ENCODE results near the gene SLC6A9.

The SLC6A9 gene

DNA sequence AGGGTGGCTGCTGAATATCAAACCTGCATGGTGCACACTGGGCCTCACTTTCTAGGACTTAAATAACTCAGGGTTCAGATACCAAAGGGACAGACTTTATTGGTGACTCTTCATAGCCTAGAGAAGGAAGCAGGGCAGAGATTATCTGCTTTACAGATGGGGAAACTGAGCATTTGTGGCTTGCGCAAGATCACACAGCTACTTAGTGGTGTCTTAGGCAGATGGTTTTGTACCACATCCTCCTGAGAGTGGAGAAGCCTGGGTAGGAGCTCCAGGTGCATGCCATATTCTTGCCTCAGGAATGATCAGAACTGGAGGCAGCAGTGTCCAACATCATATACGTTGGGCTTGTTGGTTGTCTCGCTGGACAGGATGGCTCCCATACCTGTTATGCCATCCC, 68.3 kb downstream of the SLC6A9 start:
- Histone ChIP-seq H3K9me3 (ENCODE audit: insufficient read depth, low read depth, low read length) (no peaks in the 10 kb centered on the region), H3K4me1 (ENCODE audit: insufficient read depth, low read length) (no peaks in the 10 kb centered on the region), H3K27ac (ENCODE audit: low read depth, low read length) (no peak overlapping the region), H3K36me3 (ENCODE audit: insufficient read depth, low read length) (peaks cover 14% of the 10 kb centered on the region), H3K9ac (ENCODE audit: low read depth, low read length) (no peak overlapping the region; the same call in 1 of the 2 replicates), H3K4me3 (ENCODE audit: low read length) (no peak overlapping the region), H3K27me3 (ENCODE audit: insufficient read depth, low read length) (no peaks in the 10 kb centered on the region)
- 97% methylated on average over 3 of the region's 3 CpGs for WGBS

DNA sequence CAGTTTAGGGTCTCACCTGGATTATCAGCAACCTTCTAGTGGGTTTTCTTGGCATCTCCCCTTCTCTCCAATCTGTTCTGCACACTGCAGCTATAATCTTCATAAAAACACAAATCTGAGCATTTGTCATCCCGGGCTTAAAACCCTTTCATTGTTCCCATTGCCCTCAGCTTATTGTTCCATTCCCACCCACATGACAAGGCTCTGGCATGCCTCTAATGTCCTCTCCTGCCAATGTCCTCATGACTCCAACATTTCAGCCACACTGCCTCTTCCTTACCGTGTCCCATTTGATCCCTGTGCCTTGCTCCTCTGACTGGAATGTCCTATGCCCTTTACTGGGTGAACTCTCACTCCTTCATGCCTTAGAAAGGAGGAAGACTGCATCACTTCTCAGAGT, 68.9 kb downstream of the SLC6A9 start:
- Histone ChIP-seq H3K9me3 (ENCODE audit: insufficient read depth, low read depth, low read length) (no peaks in the 10 kb centered on the region), H3K4me1 (ENCODE audit: insufficient read depth, low read length) (no peaks in the 10 kb centered on the region), H3K9ac (ENCODE audit: low read depth, low read length) (no peak overlapping the region), H3K27me3 (ENCODE audit: insufficient read depth, low read length) (no peaks in the 10 kb centered on the region), H3K4me3 (ENCODE audit: low read length) (no peak overlapping the region), H3K36me3 (ENCODE audit: insufficient read depth, low read length) (peaks cover 20% of the 10 kb centered on the region), H3K27ac (ENCODE audit: low read depth, low read length) (no peak overlapping the region)
- WGBS, result 93% methylated on average over 2 of the region's 2 CpGs

DNA sequence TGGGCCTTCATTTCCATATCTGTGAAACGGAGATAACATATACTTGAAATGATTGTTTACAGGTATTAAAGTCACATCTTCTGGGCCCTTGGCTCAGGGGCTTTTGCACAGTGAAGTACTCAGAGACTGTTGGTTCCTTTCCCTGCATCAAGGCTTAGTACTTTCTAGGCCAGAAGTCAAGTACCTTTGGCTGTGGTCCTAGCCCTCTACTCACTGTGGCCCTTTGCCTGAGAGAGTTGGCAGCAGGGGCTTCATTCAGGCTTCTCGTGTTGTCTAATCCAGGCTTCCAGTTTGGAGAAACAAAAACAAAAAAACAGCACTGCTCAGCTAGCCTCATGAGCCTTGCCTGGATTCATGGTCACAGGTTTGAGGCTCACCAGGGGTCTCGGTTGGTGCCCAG, 69.6 kb downstream of the SLC6A9 start:
- Histone ChIP-seq H3K36me3 (ENCODE audit: insufficient read depth, low read length) (peaks cover 23% of the 10 kb centered on the region), H3K4me3 (ENCODE audit: low read length) (no peak overlapping the region), H3K9me3 (ENCODE audit: insufficient read depth, low read depth, low read length) (no peaks in the 10 kb centered on the region), H3K4me1 (ENCODE audit: insufficient read depth, low read length) (no peaks in the 10 kb centered on the region), H3K9ac (ENCODE audit: low read depth, low read length) (no peak overlapping the region), H3K27ac (ENCODE audit: low read depth, low read length) (no peak overlapping the region), H3K27me3 (ENCODE audit: insufficient read depth, low read length) (no peaks in the 10 kb centered on the region)
- WGBS, result 94% methylated on average over 3 of the region's 3 CpGs

DNA sequence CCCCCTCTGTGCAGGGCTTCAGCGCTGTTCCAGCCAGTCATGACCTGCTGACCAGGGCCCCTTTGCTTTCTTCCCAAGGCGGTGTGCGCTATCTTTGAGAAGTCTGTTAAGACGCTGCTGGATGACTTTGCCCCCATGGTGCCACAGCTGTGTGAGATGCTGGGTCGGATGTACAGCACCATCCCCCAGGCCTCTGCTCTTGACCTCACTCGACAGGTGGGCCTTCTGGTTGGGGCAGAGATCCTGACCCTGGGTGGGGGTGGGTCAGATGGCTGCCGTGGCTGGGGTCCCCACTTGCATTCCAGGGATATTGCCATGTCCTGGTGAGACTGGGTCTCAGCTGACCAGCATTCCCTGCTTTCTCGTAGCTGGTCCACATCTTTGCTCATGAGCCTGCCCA, 70.5 kb downstream of the SLC6A9 start:
- Histone ChIP-seq H3K36me3 (ENCODE audit: insufficient read depth, low read length) (peaks cover 27% of the 10 kb centered on the region), H3K9me3 (ENCODE audit: insufficient read depth, low read depth, low read length) (no peaks in the 10 kb centered on the region), H3K9ac (ENCODE audit: low read depth, low read length) (no peak overlapping the region), H3K4me1 (ENCODE audit: insufficient read depth, low read length) (no peaks in the 10 kb centered on the region), H3K4me3 (ENCODE audit: low read length) (no peak overlapping the region), H3K27me3 (ENCODE audit: insufficient read depth, low read length) (no peaks in the 10 kb centered on the region), H3K27ac (ENCODE audit: low read depth, low read length) (no peak overlapping the region)
- 95% methylated on average over 8 of the region's 8 CpGs for WGBS

DNA sequence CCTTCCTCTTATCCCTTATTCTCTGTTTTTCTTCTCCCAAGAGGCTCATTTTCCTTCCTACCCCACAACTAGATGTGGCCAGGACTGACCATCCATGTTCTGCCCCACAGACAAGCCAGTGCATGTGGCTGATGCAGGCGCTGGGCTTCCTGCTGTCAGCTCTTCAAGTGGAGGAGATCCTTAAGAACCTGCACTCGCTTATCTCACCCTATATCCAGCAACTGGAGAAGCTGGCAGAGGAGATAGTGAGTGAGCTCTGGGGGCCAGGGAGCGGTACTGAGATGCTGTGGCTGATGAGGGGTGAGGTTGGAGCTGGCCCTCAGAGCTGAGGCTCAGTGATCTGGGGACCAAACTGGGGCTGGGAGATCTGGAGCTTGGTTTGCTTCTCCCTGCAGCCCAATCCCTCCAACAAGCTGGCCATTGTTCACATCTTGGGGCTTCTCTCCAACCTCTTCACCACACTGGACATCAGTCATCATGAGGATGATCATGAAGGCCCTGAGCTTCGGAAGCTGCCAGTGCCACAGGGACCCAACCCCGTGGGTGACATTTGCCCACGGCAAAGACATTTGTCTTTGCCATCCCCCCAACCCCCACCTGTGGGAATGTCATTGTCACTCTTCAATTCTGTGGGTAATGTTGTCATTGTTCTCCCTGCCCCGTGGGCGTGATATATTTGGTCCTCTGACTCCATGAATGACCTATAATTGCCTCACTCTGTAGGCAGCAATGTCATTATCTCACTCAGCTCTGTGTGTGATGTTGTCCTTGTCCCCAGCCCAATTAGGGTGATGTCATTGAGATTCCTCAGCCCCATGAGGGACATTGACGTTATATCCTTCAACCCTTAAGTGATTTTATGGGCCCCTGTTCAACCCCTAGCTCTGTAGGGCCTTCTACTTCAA, 72.7 kb downstream of the SLC6A9 start:
- no peak overlapping the region for H3K27ac ChIP-seq (ENCODE audit: low read depth, low read length)
- no peaks in the 10 kb centered on the region for H3K27me3 ChIP-seq (ENCODE audit: insufficient read depth, low read length)
- WGBS, result 95% methylated on average over 8 of the region's 9 CpGs
- no peak overlapping the region for H3K4me3 ChIP-seq (ENCODE audit: low read length)
- peaks cover 27% of the 10 kb centered on the region for H3K36me3 ChIP-seq (ENCODE audit: insufficient read depth, low read length)
- no peak overlapping the region for H3K9ac ChIP-seq (ENCODE audit: low read depth, low read length)
- no peaks in the 10 kb centered on the region for H3K4me1 ChIP-seq (ENCODE audit: insufficient read depth, low read length)
- no peaks in the 10 kb centered on the region for H3K9me3 ChIP-seq (ENCODE audit: insufficient read depth, low read depth, low read length)

DNA sequence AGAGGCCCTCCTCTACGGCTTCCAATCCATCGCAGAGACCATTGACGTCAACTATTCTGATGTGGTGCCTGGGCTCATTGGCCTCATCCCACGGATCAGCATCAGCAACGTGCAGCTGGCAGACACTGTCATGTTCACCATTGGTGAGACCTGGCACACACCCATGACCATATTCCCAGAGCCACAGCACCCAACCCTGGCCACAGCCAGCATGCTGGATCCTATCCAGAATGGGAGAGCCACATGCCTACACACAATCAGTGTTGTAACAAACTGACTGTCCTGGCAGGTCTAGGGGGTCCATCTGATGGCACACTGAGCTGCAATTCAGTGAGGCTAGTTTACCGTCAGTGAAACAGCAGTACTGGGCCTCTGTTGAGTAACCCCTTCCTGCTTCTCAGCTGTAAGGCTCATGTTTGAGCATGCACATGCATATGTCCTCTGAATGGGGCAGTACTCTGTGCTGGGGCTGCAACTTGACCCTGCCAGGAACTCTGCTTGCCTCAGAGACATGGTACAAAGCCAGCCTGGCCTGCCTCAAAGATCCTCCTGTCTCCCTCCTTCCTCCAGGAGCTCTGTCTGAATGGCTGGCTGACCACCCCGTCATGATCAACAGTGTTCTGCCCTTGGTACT, 73.7 kb downstream of the SLC6A9 start:
- H3K4me1 ChIP-seq (ENCODE audit: insufficient read depth, low read length), result peaks cover 3% of the 10 kb centered on the region; the same call in 1 of the 2 replicates
- no peaks in the 10 kb centered on the region for H3K27me3 ChIP-seq (ENCODE audit: insufficient read depth, low read length)
- peaks cover 27% of the 10 kb centered on the region for H3K36me3 ChIP-seq (ENCODE audit: insufficient read depth, low read length)
- no peak overlapping the region for H3K9ac ChIP-seq (ENCODE audit: low read depth, low read length)
- WGBS, result 92% methylated on average over 7 of the region's 7 CpGs
- H3K4me3 ChIP-seq (ENCODE audit: low read length), result no peak overlapping the region
- no peaks in the 10 kb centered on the region for H3K9me3 ChIP-seq (ENCODE audit: insufficient read depth, low read depth, low read length)
- no peak overlapping the region for H3K27ac ChIP-seq (ENCODE audit: low read depth, low read length)

DNA sequence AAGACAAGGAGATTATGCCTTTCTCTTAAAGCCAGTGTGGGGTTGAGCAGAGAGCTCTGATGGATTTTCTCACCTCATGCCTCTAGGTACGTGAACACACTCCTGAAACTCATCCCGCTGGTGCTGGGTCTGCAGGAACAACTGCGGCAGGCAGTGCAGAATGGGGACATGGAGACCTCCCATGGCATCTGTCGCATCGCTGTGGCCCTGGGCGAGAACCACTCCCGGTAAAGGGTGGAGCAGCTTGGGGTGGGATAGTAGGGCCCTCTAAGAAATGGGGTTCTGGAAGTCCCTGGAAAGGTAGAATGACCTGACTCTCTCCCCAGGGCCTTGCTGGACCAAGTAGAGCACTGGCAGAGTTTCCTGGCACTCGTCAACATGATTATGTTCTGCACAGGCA, 75.0 kb downstream of the SLC6A9 start:
- H3K36me3 ChIP-seq (ENCODE audit: insufficient read depth, low read length), result peaks cover 22% of the 10 kb centered on the region
- WGBS, result 96% methylated on average over 8 of the region's 8 CpGs

DNA sequence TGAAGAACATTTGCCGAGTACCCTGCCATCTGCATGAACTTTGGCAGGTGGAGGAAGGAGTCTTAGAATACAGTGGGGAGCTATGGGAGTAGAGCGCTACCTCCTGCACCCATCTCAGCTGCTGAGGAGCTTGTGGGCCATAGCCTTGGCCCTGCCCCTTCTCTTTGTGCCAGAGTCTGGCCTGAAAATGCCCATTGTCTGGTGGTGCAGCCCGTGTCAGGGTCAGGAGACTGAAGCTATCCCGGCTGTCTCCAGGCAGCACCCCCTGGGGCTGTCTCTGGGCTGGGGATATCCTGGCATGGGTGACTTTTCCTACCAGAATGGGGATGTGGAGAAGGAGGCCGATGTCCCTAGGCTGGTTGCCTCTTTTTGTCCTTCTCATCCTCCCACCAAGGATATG, 77.2 kb downstream of the SLC6A9 start:
- H3K36me3 ChIP-seq (ENCODE audit: insufficient read depth, low read length), result peaks cover 29% of the 10 kb centered on the region
- peaks cover 4% of the 10 kb centered on the region; the same call in 1 of the 2 replicates for H3K4me1 ChIP-seq (ENCODE audit: insufficient read depth, low read length)
- 92% methylated on average over 5 of the region's 5 CpGs for WGBS
- no peaks in the 10 kb centered on the region for H3K27me3 ChIP-seq (ENCODE audit: insufficient read depth, low read length)
- H3K4me3 ChIP-seq (ENCODE audit: low read length), result no peak overlapping the region
- no peak overlapping the region for H3K27ac ChIP-seq (ENCODE audit: low read depth, low read length)
- no peaks in the 10 kb centered on the region for H3K9me3 ChIP-seq (ENCODE audit: insufficient read depth, low read depth, low read length)
- H3K9ac ChIP-seq (ENCODE audit: low read depth, low read length), result no peak overlapping the region

More for the DNA sequence above, 75.0 kb downstream of the SLC6A9 start:
- no peaks in the 10 kb centered on the region for H3K27me3 ChIP-seq (ENCODE audit: insufficient read depth, low read length)
- no peak overlapping the region for H3K4me3 ChIP-seq (ENCODE audit: low read length)
- no peaks in the 10 kb centered on the region for H3K9me3 ChIP-seq (ENCODE audit: insufficient read depth, low read depth, low read length)
- no peak overlapping the region for H3K27ac ChIP-seq (ENCODE audit: low read depth, low read length)
- no peak overlapping the region for H3K9ac ChIP-seq (ENCODE audit: low read depth, low read length)
- peaks cover 4% of the 10 kb centered on the region; the same call in 1 of the 2 replicates for H3K4me1 ChIP-seq (ENCODE audit: insufficient read depth, low read length)

DNA sequence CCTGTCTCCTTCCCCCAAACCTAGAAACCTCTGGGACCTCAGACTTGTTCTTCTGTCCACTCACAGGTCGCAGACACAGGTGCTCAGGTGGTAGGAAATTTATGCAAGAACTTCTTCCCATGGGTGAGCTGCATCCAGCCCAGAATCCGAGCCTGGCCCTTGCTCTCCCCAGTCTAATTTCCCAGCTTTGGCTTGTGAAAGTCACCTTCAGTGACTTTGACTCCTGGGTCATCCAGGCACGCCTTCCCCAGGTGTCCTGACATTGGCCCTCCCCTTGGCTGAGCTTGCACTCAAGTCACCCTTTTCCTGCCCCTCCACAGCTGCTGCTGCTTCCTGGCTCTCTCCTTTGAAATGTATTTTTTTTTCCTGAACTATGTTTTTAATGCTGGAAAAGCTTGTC, 77.9 kb downstream of the SLC6A9 start:
- WGBS, result 86% methylated on average over 3 of the region's 3 CpGs
- Histone ChIP-seq H3K27me3 (ENCODE audit: insufficient read depth, low read length) (no peaks in the 10 kb centered on the region), H3K9me3 (ENCODE audit: insufficient read depth, low read depth, low read length) (no peaks in the 10 kb centered on the region), H3K4me3 (ENCODE audit: low read length) (no peak overlapping the region; the same call in 1 of the 2 replicates), H3K36me3 (ENCODE audit: insufficient read depth, low read length) (peaks cover 29% of the 10 kb centered on the region), H3K9ac (ENCODE audit: low read depth, low read length) (no peak overlapping the region), H3K4me1 (ENCODE audit: insufficient read depth, low read length) (peaks cover 4% of the 10 kb centered on the region; the same call in 1 of the 2 replicates), H3K27ac (ENCODE audit: low read depth, low read length) (no peak overlapping the region)

DNA sequence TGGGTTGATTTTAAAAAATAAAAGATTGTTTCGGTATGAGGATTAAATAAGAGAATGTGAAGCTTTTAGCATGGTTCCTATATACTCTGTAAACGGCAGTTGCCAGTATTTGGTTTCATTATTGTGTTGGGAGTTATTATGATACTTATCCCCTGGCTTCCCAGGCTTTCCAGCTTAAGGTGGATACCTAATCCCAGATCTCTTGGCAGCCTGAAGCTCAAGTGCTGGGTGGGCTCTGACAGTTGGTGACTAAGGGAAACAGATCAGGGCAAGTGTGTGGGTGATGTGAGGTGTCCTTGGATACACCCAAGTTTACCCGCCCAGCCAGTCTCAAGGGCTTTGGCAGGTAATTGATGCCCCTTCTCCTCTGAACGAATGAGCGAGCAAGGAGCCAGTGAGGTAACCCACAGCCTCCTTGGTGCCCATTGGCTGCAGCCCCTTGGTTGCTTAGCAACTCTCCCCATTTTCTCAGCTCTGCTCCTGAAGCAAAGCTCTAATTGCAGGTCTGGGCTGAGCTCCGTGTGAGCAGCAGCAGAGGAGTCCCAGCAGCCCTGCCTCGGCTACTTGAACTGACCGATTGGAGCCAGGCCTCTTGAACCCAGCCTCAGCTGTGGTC, 78.4 kb downstream of the SLC6A9 start:
- Histone ChIP-seq H3K4me3 (ENCODE audit: low read length) (no peak overlapping the region; the same call in 1 of the 2 replicates), H3K9ac (ENCODE audit: low read depth, low read length) (no peak overlapping the region), H3K4me1 (ENCODE audit: insufficient read depth, low read length) (peaks cover 7% of the 10 kb centered on the region; the same call in 1 of the 2 replicates), H3K27me3 (ENCODE audit: insufficient read depth, low read length) (no peaks in the 10 kb centered on the region), H3K9me3 (ENCODE audit: insufficient read depth, low read depth, low read length) (no peaks in the 10 kb centered on the region), H3K27ac (ENCODE audit: low read depth, low read length) (no peak overlapping the region), H3K36me3 (ENCODE audit: insufficient read depth, low read length) (peaks cover 24% of the 10 kb centered on the region)
- WGBS, result 77% methylated on average over 8 of the region's 8 CpGs
